Stimulated activated CD4-positive, alpha-beta T cell treated with anti-CD3 and anti-CD28 coated beads, Interleukin-4, amount 100 ng/mL, for 24 hours (primary cell): ENCODE data around the gene WDR53.
"Not testable (repeated sequence)": the region's sequence is repeated elsewhere in the genome, so short reads cannot be mapped to it uniquely, and the experiment has no call there.

Source experiments
- DNase-seq: peaks from one replicate; pipeline ENCODE4 v3.0.0-alpha.2; 2020

Gene WDR53

GRCh38 chr3:196517162-196517800, 51.1 kb downstream of the WDR53 start:
- no peak for DNase-seq

GRCh38 chr3:196514913-196515621, 53.3 kb downstream of the WDR53 start, which contains the start of gene SMCO1:
SMCO1 (minus strand) TSS chr3:196515346; CDS start chr3:196515209, 137 bp downstream.
- no peak for DNase-seq

GRCh38 chr3:196514350-196514716, 54.0 kb downstream of the WDR53 start:
- no peak for DNase-seq

GRCh38 chr3:196513697-196514349, 54.5 kb downstream of the WDR53 start:
- no peak for DNase-seq

GRCh38 chr3:196511646-196512425, 56.5 kb downstream of the WDR53 start:
- not testable (repeated sequence) for DNase-seq

GRCh38 chr3:196511108-196511507, 57.2 kb downstream of the WDR53 start:
- not testable (repeated sequence) for DNase-seq

- no peak for DNase-seq
Measured at GRCh38 chr3:196506687-196507086, 61.7 kb downstream of the WDR53 start.

GRCh38 chr3:196504556-196504955, 63.8 kb downstream of the WDR53 start:
- no peak for DNase-seq
